SK-N-MC (cell line): ENCODE measurements around the gene MTX1.
A peak's percentile ranks its signal among the peaks of the same experiment; 100 is the strongest.

ENCODE experiments used
- DNase-seq: peaks from one replicate; pipeline ENCODE4 v3.0.0-alpha.2; 2011; ENCODE audit warnings: low read depth, low spot score
- H3K27ac ChIP-seq: fragments of 200-600 bp; sonication (generic); 2 replicates; pipeline ENCODE4 v1.5.1; 2016; ENCODE audit warnings: mixed run types
- H3K36me3 ChIP-seq: fragments of 200-600 bp; sonication (generic); 2 replicates; pipeline ENCODE4 v1.6.1; 2017; ENCODE audit warnings: antibody characterized with exemption, low read length, mixed read lengths; ENCODE audit not compliant: insufficient read depth
- H3K4me3 ChIP-seq: fragments of 200-600 bp; sonication (generic); 2 replicates; pipeline ENCODE4 v1.5.1; 2016
- H3K9ac ChIP-seq: fragments of 200-600 bp; sonication (generic); 2 replicates; pipeline ENCODE4 v1.8.0; 2017; ENCODE audit warnings: mixed run types, mixed read lengths; ENCODE audit not compliant: insufficient read length
- H3K9me3 ChIP-seq: fragments of 200-600 bp; sonication (generic); 2 replicates; pipeline ENCODE4 v1.6.1; 2017; ENCODE audit warnings: low read depth, mild to moderate bottlenecking, antibody characterized with exemption, low read length, moderate library complexity, mixed read lengths
- EZH2 ChIP-seq: fragments of 200-600 bp; sonication (generic); IDR thresholded peaks from one replicate; pipeline ENCODE4 v1.6.1; 2017; ENCODE audit warnings: antibody characterized with exemption
- FOXP2 ChIP-seq: optimal IDR thresholded peaks from 2 replicates; pipeline ENCODE3; 2011; ENCODE audit warnings: mild to moderate bottlenecking, moderate library complexity; ENCODE audit not compliant: insufficient read depth; ENCODE audit errors: extremely low read length, control extremely low read depth
- POLR2AphosphoS5 ChIP-seq: IDR thresholded peaks from 2 replicates; pipeline ENCODE4 v1.6.1; 2012; ENCODE audit warnings: mild to moderate bottlenecking, low read depth, low read length, borderline replicate concordance

MTX1 gene

DNA sequence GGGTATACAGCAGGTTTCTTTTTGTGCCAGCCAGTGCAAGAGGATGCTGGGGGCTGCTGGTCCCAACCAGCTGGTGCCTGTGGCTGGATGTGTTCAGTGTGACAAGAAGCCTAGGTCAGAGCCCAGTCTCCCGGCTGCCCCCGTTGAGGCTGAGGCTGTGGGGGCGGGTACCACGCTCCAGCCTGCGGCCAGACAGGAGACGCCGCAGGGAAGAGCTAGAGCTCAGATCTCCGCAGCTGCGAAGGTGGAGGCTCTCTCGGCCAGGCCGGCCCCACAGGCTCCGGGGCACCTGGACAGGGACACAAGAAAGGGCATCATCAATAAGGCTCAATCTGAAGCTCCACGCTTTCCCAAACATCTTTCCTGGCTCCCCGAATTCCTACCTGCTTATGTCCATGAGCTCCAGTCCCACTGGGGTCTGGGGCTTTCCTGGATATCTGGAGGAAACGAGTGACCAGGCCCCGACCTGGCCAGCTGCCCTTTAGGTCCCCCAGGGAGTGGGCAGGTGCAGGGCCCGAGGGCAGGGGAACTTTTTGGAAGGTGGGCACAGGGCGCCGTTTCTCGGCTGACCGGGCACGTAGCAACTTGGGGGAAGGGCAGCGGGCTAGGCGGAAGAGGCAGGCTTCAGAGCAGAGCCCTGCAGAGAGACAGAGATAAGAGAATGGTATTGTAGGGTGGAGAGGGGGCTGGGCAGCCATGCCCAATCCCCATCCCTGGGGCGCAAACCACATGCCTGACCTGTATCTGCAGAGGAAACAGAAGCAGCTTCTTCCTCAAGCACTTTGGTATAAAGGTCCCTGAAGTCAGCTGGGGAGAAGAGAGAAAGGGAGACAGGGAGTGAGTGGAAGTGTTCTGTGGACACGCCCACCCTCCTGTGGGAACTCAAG, 39.4 kb downstream of the MTX1 start:
- DNase-seq: no peak
- no peak overlapping the region for H3K9ac ChIP-seq
- no peaks in the 10 kb centered on the region for H3K9me3 ChIP-seq
- no peak for TF ChIP-seq EZH2
- TF ChIP-seq FOXP2: no peak
- TF ChIP-seq POLR2AphosphoS5: no peak
- peaks cover 7% of the 10 kb centered on the region; the same call in 1 of the 2 replicates for H3K36me3 ChIP-seq
- H3K4me3 ChIP-seq: no peak overlapping the region
- no peak overlapping the region for H3K27ac ChIP-seq

DNA sequence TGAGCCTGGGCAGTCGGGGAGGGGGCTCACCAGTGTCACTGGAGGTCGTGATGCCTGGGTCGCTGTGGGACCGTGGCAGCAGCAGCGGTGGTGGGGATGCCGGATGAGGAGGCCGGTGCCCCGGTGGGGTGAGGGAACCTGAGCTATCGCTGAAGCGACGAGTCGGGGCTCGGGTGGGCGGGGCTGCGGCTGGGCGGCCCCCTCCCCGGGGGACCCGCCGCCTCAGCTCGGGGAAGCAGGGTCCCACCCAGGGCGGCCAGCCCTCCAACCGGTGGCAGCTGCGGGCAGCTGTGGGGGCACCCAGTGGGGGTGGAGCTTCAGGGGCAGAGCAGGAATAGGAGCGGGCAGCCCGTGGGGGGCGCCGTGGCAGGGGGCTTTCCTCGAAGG, 41.7 kb downstream of the MTX1 start:
- Histone ChIP-seq H3K4me3 (no peak overlapping the region), H3K36me3 (peaks cover 7% of the 10 kb centered on the region; the same call in 1 of the 2 replicates), H3K9me3 (no peaks in the 10 kb centered on the region), H3K27ac (no peak overlapping the region), H3K9ac (no peak overlapping the region)
- TF ChIP-seq POLR2AphosphoS5: no peak
- no peak for TF ChIP-seq FOXP2
- TF ChIP-seq EZH2: no peak
- no peak for DNase-seq

DNA sequence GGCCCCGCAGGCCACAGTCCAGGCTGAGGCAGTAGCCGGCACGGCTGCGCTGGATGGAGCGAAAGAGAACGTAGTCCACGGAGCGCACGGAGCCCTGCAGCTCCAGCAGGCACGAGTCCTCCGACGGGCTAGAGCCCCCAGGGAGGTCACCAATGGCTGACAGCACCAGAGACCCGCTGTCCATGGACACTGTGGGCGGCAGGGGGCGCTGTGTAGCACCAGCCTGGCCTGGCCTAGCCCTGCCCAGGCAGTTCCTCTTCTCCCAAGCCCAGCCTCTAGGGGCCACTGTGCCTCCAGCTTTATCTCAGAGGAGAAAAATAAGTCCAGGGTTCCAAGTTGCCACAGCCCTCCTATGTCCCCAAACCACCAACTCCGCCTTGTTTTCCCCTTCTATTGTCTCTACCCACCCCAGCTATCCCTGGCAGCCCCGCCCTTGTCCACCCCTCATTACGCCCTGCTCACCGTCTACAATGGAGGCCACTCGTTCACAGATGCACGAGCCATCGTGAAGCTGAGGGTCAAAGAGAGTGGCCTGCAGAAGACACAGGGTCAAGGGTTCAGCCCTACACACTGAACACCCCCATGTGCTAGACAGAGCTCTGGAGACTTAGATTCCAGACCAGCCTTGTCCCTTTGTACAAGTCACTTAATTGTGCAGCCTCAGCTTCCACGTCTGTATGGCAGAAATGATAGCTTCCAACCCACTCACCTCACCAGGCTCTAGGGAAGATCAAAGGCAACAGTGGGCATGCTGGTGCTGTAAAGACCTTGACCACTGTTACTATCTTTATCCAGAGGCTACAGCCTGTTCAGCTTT, 42.3 kb downstream of the MTX1 start:
- no peak overlapping the region for H3K27ac ChIP-seq
- no peak overlapping the region for H3K4me3 ChIP-seq
- H3K9me3 ChIP-seq: no peaks in the 10 kb centered on the region
- no peak overlapping the region for H3K9ac ChIP-seq
- peak; percentile 82 for DNase-seq
- TF ChIP-seq POLR2AphosphoS5: no peak
- no peak for TF ChIP-seq EZH2
- TF ChIP-seq FOXP2: no peak
- peaks cover 7% of the 10 kb centered on the region; the same call in 1 of the 2 replicates for H3K36me3 ChIP-seq

DNA sequence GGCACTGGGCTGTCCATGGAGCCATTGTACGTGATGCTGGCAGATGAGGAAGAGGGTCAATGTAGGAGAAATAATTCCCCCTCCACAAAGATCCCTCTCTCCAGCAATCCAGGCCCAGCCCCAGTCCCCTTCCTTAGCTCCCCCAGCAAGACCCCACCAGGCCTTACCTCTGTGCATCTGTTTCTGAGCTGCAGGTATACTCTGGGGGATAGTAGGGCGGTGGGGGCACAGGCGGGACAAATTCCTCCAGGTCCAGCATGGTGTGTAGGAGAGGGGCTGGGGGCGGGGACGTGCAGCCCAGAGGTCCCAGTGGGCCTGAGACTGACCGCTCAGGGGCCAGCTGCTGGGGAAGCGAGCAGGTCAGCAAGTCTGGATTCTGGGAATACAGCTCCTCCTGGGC, 43.1 kb downstream of the MTX1 start:
- peaks cover 7% of the 10 kb centered on the region; the same call in 1 of the 2 replicates for H3K36me3 ChIP-seq
- H3K27ac ChIP-seq: no peak overlapping the region

DNA sequence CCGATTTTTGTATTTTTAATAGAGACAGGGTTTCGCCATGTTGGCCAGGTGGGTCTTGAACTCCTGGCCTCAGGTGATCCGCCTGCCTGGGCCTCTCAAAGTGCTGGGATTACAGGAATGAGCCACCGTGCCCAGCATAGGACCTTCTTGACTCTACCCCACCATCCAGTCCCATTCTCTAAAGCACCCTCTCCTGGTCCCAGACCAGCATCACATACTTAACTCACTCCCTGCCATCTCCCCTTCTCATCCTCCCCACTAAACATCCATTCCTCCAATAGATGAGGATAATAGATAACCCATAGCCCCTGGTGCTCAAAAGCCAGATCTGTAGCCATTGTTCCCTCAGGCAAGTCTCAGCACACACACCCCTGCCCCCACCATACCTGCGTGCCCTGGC, 44.7 kb downstream of the MTX1 start:
- H3K27ac ChIP-seq: no peak overlapping the region
- no peaks in the 10 kb centered on the region for H3K9me3 ChIP-seq
- H3K9ac ChIP-seq: no peak overlapping the region
- peaks cover 5% of the 10 kb centered on the region; the same call in 1 of the 2 replicates for H3K36me3 ChIP-seq
- DNase-seq: no peak
- peak overlapping the region; percentile 90; the same call in 1 of the 2 replicates for H3K4me3 ChIP-seq
- no peak for TF ChIP-seq POLR2AphosphoS5
- TF ChIP-seq EZH2: no peak
- TF ChIP-seq FOXP2: no peak

More for the DNA sequence above, 43.1 kb downstream of the MTX1 start:
- H3K9me3 ChIP-seq: no peaks in the 10 kb centered on the region
- no peak overlapping the region for H3K4me3 ChIP-seq
- H3K9ac ChIP-seq: no peak overlapping the region
- DNase-seq: no peak
- TF ChIP-seq FOXP2: no peak
- no peak for TF ChIP-seq EZH2
- no peak for TF ChIP-seq POLR2AphosphoS5

DNA sequence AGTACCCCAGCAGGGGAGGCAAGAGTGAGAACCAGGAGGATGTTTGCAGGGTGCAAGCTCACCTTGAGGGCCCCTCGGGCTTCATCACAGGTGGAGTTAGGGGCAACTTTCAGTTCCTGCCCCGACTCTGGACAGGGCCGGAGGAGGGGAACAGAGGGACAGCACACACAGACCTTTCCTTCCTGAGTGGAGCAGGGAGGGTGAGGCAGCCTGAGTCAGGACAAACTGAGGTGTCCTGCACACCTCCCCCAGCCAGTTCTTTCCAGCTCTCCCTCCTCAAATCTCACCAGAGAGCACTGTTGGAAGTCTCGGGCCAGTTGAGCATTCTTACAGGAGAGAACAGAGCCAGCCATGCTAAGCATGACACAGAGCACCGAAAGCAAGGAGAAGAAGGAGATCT, 45.3 kb downstream of the MTX1 start:
- H3K4me3 ChIP-seq: peak overlapping the region; percentile 90
- TF ChIP-seq EZH2: no peak
- TF ChIP-seq FOXP2: no peak
- TF ChIP-seq POLR2AphosphoS5: no peak
- H3K9me3 ChIP-seq: no peaks in the 10 kb centered on the region
- H3K36me3 ChIP-seq: peaks cover 8% of the 10 kb centered on the region; the same call in 1 of the 2 replicates
- peak overlapping the region; percentile 75 for H3K9ac ChIP-seq
- DNase-seq: no peak
- no peak overlapping the region for H3K27ac ChIP-seq

DNA sequence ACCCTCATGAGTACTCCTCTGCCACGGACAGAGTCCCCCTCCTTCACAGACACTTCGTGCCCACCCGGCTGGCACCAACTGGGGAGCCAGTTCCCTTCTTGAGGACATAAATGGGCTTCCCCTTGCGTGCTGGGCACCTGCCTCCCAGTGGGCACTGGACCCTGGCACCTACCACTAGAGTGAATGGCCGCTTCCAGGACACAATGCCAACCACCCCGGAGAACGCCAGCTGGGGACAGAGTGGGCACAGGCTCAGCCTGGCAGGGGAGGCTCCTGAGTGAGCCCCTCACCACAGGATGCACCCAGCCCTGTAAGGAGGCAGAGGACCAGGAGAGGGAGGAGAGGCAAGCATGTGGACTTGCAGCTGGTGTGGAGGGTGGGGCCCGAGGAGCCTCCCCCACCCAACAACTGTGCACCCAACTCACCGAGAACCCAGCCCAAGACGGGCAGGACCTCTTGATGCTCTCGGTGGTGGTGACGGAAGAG, 45.8 kb downstream of the MTX1 start:
- H3K27ac ChIP-seq: no peak overlapping the region
- H3K4me3 ChIP-seq: peak overlapping the region; percentile 90
- TF ChIP-seq EZH2 (no peak), POLR2AphosphoS5 (no peak), FOXP2 (no peak)
- H3K36me3 ChIP-seq: peaks cover 9% of the 10 kb centered on the region; the same call in 1 of the 2 replicates
- H3K9me3 ChIP-seq: no peaks in the 10 kb centered on the region
- no peak for DNase-seq
- peak overlapping the region; percentile 75 for H3K9ac ChIP-seq

DNA sequence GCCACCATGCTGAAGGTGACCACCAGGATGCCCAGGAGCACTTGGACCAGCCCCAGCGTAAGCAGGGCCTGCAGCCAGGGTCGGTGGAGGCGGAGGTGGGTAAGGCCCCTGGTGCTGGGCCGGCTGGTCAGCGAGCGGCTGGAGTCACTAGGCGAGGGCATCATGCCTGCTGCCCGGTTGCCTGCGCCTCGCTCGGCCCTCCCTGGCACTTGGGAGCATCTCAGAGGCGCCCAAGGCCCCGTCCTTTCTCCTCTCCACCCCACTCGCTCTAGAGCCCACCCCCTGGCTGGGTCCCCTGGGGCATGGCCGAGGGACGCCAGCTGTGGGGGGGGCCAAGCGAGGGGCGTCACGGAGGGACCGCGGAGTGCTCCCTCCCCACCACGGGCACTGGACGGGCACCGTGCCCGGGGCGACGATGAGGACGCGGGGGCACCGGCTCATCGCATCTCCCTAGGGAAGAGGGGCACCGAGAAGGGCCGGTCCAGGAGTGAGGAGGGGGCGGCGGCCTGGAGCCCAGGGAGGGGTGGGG, 46.3 kb downstream of the MTX1 start:
- TF ChIP-seq FOXP2: no peak
- no peak for TF ChIP-seq POLR2AphosphoS5
- TF ChIP-seq EZH2: no peak
- Histone ChIP-seq H3K9me3 (no peaks in the 10 kb centered on the region), H3K4me3 (peak overlapping the region; percentile 90), H3K27ac (no peak overlapping the region), H3K36me3 (peaks cover 12% of the 10 kb centered on the region; the same call in 1 of the 2 replicates), H3K9ac (peak overlapping the region; percentile 75)
- no peak for DNase-seq
